ENCODE results near the gene ZNF516.

The ZNF516 gene

GRCh38 chr18:76518860-76519538, 24.0 kb upstream of the ZNF516 start:
- no peak for DNase-seq (ENCODE audit: low read depth in 1 of 2, low spot score in 1 of 2)
- Histone ChIP-seq H3K4me3 (replicated peaks; ENCODE audit: insufficient read depth, low read length) (no peak overlapping the region), H3K27me3 (ENCODE audit: insufficient read depth, poor library complexity, severe bottlenecking) (no peaks in the 10 kb centered on the region), H3K27ac (replicated peaks) (no peak overlapping the region)
- TF ChIP-seq REST (IDR thresholded peaks at IDR 0.05; ENCODE audit: insufficient replicate concordance, low read depth) (no peak), GABPA (IDR thresholded peaks at IDR 0.05; ENCODE audit: low read depth) (no peak), POLR2AphosphoS5 (IDR thresholded peaks at IDR 0.05; ENCODE audit: low read depth) (no peak), SPI1 (IDR thresholded peaks at IDR 0.05; ENCODE audit: borderline replicate concordance, low read depth) (no peak)
- TF ChIP-seq, protein P1, sequence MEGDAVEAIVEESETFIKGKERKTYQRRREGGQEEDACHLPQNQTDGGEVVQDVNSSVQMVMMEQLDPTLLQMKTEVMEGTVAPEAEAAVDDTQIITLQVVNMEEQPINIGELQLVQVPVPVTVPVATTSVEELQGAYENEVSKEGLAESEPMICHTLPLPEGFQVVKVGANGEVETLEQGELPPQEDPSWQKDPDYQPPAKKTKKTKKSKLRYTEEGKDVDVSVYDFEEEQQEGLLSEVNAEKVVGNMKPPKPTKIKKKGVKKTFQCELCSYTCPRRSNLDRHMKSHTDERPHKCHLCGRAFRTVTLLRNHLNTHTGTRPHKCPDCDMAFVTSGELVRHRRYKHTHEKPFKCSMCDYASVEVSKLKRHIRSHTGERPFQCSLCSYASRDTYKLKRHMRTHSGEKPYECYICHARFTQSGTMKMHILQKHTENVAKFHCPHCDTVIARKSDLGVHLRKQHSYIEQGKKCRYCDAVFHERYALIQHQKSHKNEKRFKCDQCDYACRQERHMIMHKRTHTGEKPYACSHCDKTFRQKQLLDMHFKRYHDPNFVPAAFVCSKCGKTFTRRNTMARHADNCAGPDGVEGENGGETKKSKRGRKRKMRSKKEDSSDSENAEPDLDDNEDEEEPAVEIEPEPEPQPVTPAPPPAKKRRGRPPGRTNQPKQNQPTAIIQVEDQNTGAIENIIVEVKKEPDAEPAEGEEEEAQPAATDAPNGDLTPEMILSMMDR (IDR thresholded peaks at IDR 0.05; ENCODE audit: insufficient read depth, low read length): no peak

DNA sequence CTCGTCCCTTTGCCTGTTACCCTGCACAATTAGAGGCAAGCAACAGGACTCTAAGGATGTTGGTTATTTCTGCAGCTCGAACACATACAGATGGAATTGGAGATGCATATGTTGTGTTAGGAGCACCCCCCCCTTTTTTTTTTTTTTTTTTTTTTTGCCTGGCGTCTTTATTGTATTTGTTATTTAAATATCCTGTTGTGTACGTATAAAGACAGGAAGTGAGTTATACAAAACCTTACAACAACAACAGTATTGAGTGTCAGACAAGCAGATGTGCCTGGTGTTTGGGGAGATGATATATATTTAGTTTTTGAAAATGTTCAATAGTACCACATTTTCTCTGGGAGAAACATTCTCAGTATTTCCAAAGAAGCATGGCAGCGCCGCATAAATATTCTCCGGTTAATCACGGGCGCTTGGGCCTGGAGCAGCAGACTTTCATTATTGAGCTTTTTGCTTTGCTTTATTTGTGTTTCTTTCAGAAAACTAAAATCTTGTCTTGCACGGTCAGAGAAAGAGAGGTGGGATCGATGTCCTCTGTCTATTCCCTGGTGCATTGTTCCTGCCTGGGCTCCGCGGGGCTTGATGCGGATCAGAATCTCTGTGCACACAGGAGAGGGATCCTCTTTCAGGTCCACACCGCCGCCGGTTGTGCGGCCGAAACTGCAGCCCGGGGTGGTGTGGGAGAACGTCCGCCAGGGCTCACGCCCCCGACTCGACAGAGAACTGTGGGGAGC, 23.2 kb upstream of the ZNF516 start:
- peak overlapping the region; percentile 21; the same call in 1 of the 2 replicates for H3K27ac ChIP-seq (replicated peaks)
- no peak for TF ChIP-seq SPI1 (IDR thresholded peaks at IDR 0.05; ENCODE audit: borderline replicate concordance, low read depth)
- TF ChIP-seq, protein P1 (IDR thresholded peaks at IDR 0.05; ENCODE audit: insufficient read depth, low read length): no peak
- TF ChIP-seq GABPA (IDR thresholded peaks at IDR 0.05; ENCODE audit: low read depth): no peak
- TF ChIP-seq POLR2AphosphoS5 (IDR thresholded peaks at IDR 0.05; ENCODE audit: low read depth): no peak
- no peak for TF ChIP-seq REST (IDR thresholded peaks at IDR 0.05; ENCODE audit: insufficient replicate concordance, low read depth)

DNA sequence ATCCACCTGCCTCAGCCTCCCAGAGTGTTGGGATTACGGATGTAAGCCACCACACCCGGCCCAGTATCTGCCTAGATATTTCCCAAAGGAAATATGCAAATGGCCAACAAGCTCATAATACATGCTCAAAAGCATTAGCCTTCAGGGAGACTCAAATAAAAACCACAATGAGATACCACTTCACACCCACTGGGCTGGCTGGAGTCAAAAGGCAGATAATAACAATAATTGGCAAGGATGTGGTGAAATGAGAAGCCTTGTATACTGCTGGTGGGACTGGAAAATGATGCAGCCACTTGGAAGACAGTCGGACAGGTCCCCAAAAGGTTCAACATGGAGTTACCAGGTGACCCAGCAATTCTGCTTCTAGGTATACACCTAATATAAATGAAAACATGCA, 20.5 kb upstream of the ZNF516 start:
- H3K27me3 ChIP-seq (ENCODE audit: insufficient read depth, poor library complexity, severe bottlenecking): no peaks in the 10 kb centered on the region
- DNase-seq (ENCODE audit: low read depth in 1 of 2, low spot score in 1 of 2): no peak
- no peak for TF ChIP-seq GABPA (IDR thresholded peaks at IDR 0.05; ENCODE audit: low read depth)
- no peak for TF ChIP-seq POLR2AphosphoS5 (IDR thresholded peaks at IDR 0.05; ENCODE audit: low read depth)
- TF ChIP-seq, protein P1 (IDR thresholded peaks at IDR 0.05; ENCODE audit: insufficient read depth, low read length): no peak
- no peak overlapping the region for H3K27ac ChIP-seq (replicated peaks)
- no peak overlapping the region for H3K4me3 ChIP-seq (replicated peaks; ENCODE audit: insufficient read depth, low read length)

More for the DNA sequence above, 23.2 kb upstream of the ZNF516 start:
- DNase-seq (ENCODE audit: low read depth in 1 of 2, low spot score in 1 of 2): no peak
- Histone ChIP-seq H3K27me3 (ENCODE audit: insufficient read depth, poor library complexity, severe bottlenecking) (no peaks in the 10 kb centered on the region), H3K4me3 (replicated peaks; ENCODE audit: insufficient read depth, low read length) (no peak overlapping the region)
